Aortic smooth muscle cell (primary cell): ENCODE results near the gene CCDC85B. TPM values are rescaled to one million over a fixed set of nuclear protein-coding genes. Genes with fewer than 3 reads are reported as not detected.

Source experiments
- total RNA-seq: library from RNA; depleted of rRNA; stranded (reverse); fragments of >200 nt; gene quantifications from 2 replicates; pipeline ENCODE4 v1.2.3, GENCODE V29; 2014

Gene CCDC85B
- 80.3 and 83.5 TPM in 2 replicates for total RNA-seq

GRCh38 chr11:65890324-65891218 is at the start of gene CCDC85B:
TSS of gene CCDC85B (plus strand) at chr11:65890673. CDS start at chr11:65890784, 111 bp downstream.

GRCh38 chr11:65857853-65858680 is 32.4 kb upstream of the CCDC85B start, which contains the start of gene CFL1:
TSS of gene CFL1 (minus strand) at chr11:65858180. CDS start at chr11:65858099, 81 bp downstream.

GRCh38 chr11:65860278-65861164 is 30.0 kb upstream of the CCDC85B start, which contains the start of gene MUS81:
TSS of gene MUS81 (plus strand) at chr11:65860433. CDS start at chr11:65860754, 321 bp downstream.

GRCh38 chr11:65872586-65873317 is 17.7 kb upstream of the CCDC85B start, which contains the start of gene EFEMP2:
TSS of gene EFEMP2 (minus strand) at chr11:65872800. CDS start at chr11:65872354, 446 bp downstream.

GRCh38 chr11:65879617-65880016 is 10.9 kb upstream of the CCDC85B start, which contains the start of gene CTSW:
TSS of gene CTSW (plus strand) at chr11:65879837. CDS start at chr11:65879855, 18 bp downstream.

GRCh38 chr11:65888163-65888814 is 2.2 kb upstream of the CCDC85B start, which contains the start of gene FIBP:
TSS of gene FIBP (minus strand) at chr11:65888471. CDS start at chr11:65888418, 53 bp downstream.

GRCh38 chr11:65900125-65900898 is 9.8 kb downstream of the CCDC85B start, which contains the start of gene FOSL1:
TSS of gene FOSL1 (minus strand) at chr11:65900388. CDS start at chr11:65900339, 49 bp downstream.

GRCh38 chr11:65918211-65919140 is 28.0 kb downstream of the CCDC85B start, which contains the start of gene C11orf68:
TSS of gene C11orf68 (minus strand) at chr11:65919062. CDS start at chr11:65919031, 31 bp downstream.

GRCh38 chr11:65919141-65919572 is 28.7 kb downstream of the CCDC85B start, which contains the start of gene DRAP1:
TSS of gene DRAP1 (plus strand) at chr11:65919426. CDS start at chr11:65919502, 76 bp downstream.

Other genes starting within 250 kb of the CCDC85B start
- gene RELA, start 227.8 kb upstream of the CCDC85B start, total RNA-seq, result 20.2 and 20.7 TPM in 2 replicates
- gene KAT5, start 178.4 kb upstream of the CCDC85B start, total RNA-seq, result 50.4 and 53.0 TPM in 2 replicates
- 42.2 and 42.3 TPM in 2 replicates for gene RNASEH2C, start 169.9 kb upstream of the CCDC85B start, total RNA-seq
- 4.9 and 5.5 TPM in 2 replicates for gene AP5B1, start 109.7 kb upstream of the CCDC85B start, total RNA-seq
- not detected in 2 replicates for gene OVOL1, start 103.6 kb upstream of the CCDC85B start, total RNA-seq
- 0.37 and 0.40 TPM in 2 replicates for gene SNX32, start 56.7 kb upstream of the CCDC85B start, total RNA-seq
- gene CFL1, start 32.5 kb upstream of the CCDC85B start, total RNA-seq, result 1,495 and 1,569 TPM in 2 replicates
- gene MUS81, start 30.2 kb upstream of the CCDC85B start, total RNA-seq, result 38.2 and 48.4 TPM in 2 replicates
- gene EFEMP2, start 17.9 kb upstream of the CCDC85B start, total RNA-seq, result 78.6 and 82.4 TPM in 2 replicates
- gene CTSW, start 10.8 kb upstream of the CCDC85B start, total RNA-seq, result 0.12 TPM in 1 of 2 replicates, not detected in the other
- gene FIBP, start 2.2 kb upstream of the CCDC85B start, total RNA-seq, result 221 and 262 TPM in 2 replicates
- 24.0 and 32.9 TPM in 2 replicates for gene FOSL1, start 9.7 kb downstream of the CCDC85B start, total RNA-seq
- 25.0 and 26.1 TPM in 2 replicates for gene C11orf68, start 28.4 kb downstream of the CCDC85B start, total RNA-seq
- gene DRAP1, start 28.8 kb downstream of the CCDC85B start, total RNA-seq, result 574 and 841 TPM in 2 replicates
- gene TSGA10IP, start 54.8 kb downstream of the CCDC85B start, total RNA-seq, result 0.13 TPM in 1 of 2 replicates, not detected in the other
- gene SART1, start 71.1 kb downstream of the CCDC85B start, total RNA-seq, result 52.0 and 80.1 TPM in 2 replicates
- 32.6 and 36.8 TPM in 2 replicates for gene EIF1AD, start 111.5 kb downstream of the CCDC85B start, total RNA-seq
- 16.5 and 25.9 TPM in 2 replicates for gene BANF1, start 111.8 kb downstream of the CCDC85B start, total RNA-seq
- 3.3 and 7.6 TPM in 2 replicates for gene CST6, start 121.3 kb downstream of the CCDC85B start, total RNA-seq
- 0.13 and 0.19 TPM in 2 replicates for gene CATSPER1, start 135.8 kb downstream of the CCDC85B start, total RNA-seq
- not detected in 2 replicates for gene GAL3ST3, start 158.5 kb downstream of the CCDC85B start, total RNA-seq
- gene SF3B2, start 161.7 kb downstream of the CCDC85B start, total RNA-seq, result 127 and 134 TPM in 2 replicates
- 23.9 and 47.6 TPM in 2 replicates for gene PACS1, start 179.6 kb downstream of the CCDC85B start, total RNA-seq